WI38 (cell line): ENCODE data around the gene ARHGAP1.

Source experiments
- H3K4me3 ChIP-seq: 2 replicates; pipeline ENCODE4 v1.5.1; 2011; ENCODE audit warnings: low read depth, mild to moderate bottlenecking, control low read depth, low read length
- TF ChIP-seq, protein P1 (sequence below): IDR thresholded peaks from 2 replicates; pipeline ENCODE4 v1.5.1; 2012; ENCODE audit warnings: low read depth, mild to moderate bottlenecking, control low read depth, low read length

Gene ARHGAP1

DNA sequence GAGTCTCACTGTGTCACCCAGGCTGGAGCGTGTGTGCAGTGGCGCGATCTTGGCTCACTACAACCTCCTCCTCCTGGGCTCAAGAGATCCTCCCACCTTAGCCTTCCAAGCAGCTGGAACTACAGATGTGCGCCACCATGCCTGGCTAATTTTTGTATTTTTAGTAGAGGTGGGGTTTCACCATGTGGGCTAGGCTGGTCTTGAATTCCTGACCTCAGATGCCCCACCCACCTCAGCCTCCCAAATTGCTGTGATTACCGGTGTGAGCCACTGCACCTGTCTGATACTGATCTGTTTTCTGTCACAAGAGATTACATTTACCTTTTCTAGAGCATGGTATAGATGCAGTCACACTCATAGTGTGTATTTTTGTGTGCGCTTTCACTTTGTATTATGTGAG, 71.5 kb downstream of the ARHGAP1 start:
- H3K4me3 ChIP-seq, result no peak overlapping the region
- TF ChIP-seq, protein P1, sequence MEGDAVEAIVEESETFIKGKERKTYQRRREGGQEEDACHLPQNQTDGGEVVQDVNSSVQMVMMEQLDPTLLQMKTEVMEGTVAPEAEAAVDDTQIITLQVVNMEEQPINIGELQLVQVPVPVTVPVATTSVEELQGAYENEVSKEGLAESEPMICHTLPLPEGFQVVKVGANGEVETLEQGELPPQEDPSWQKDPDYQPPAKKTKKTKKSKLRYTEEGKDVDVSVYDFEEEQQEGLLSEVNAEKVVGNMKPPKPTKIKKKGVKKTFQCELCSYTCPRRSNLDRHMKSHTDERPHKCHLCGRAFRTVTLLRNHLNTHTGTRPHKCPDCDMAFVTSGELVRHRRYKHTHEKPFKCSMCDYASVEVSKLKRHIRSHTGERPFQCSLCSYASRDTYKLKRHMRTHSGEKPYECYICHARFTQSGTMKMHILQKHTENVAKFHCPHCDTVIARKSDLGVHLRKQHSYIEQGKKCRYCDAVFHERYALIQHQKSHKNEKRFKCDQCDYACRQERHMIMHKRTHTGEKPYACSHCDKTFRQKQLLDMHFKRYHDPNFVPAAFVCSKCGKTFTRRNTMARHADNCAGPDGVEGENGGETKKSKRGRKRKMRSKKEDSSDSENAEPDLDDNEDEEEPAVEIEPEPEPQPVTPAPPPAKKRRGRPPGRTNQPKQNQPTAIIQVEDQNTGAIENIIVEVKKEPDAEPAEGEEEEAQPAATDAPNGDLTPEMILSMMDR, result no peak
